ENCODE measurements around the gene TRIP12. TPM values are rescaled to one million over a fixed set of nuclear protein-coding genes. Genes with fewer than 3 reads are reported as not detected.
A peak's percentile ranks its signal among the peaks of the same experiment; 100 is the strongest.

TRIP12 gene
- total and polyA plus RNA-seq, 10 donors, result 15.3 to 263 (median 189) TPM

- Histone ChIP-seq H3K4me1 (peaks cover 7 to 61% (median 30%) of the 10 kb centered on the region in 6 donors), H3K27ac (peak overlapping the region in 6 of 8 donors; percentile 7 to 39 (median 29)), H3K27me3 (replicated peaks in 1 of 7) (no peaks in the 10 kb centered on the region), H3K9me3 (no peaks in the 10 kb centered on the region), H3K36me3 (peaks cover 6 to 87% (median 47%) of the 10 kb centered on the region in 6 donors), H3K4me3 (no peak overlapping the region)
- intact Hi-C loops (cut with DNase I; ENCODE audit: low total_unique reads), result no loop called here
- 89 to 96% (median 94%) methylated on average over 3 of the region's 3 CpGs for WGBS, 5 donors
- no peak for DNase-seq
- no peak for TF ChIP-seq POLR2AphosphoS5 (IDR thresholded peaks at IDR 0.05)
Measured at GRCh38 chr2:229831805-229832509, 89.9 kb downstream of the TRIP12 start.

DNA sequence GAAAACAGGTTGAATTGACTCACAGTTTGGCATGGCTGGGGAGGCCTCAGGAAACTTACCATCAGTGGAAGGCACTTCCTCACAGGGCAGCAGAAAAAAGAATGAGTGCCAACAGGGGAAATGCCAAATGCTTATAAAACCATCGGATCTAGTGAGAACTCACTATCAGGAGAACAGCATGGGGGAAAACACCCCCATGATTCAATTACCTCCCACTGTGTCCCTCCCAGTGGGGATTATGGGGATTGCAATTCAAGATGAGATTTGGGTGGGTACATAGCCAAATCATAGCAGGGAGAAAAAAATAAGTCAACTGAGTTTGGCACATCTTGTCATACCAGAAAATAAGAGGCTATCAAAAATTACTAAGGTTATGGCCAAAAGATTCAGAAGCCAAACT, 96.3 kb downstream of the TRIP12 start:
- Histone ChIP-seq H3K27ac (no peak overlapping the region), H3K4me3 (no peak overlapping the region), H3K36me3 (peaks cover 6 to 90% (median 66%) of the 10 kb centered on the region in 6 donors), H3K9me3 (peaks cover 0 to 9% (median 6%) of the 10 kb centered on the region in 8 donors), H3K4me1 (no peaks in the 10 kb centered on the region), H3K27me3 (replicated peaks in 1 of 7) (no peaks in the 10 kb centered on the region)
- TF ChIP-seq POLR2AphosphoS5 (IDR thresholded peaks at IDR 0.05), result no peak
- TF ChIP-seq, protein P1, sequence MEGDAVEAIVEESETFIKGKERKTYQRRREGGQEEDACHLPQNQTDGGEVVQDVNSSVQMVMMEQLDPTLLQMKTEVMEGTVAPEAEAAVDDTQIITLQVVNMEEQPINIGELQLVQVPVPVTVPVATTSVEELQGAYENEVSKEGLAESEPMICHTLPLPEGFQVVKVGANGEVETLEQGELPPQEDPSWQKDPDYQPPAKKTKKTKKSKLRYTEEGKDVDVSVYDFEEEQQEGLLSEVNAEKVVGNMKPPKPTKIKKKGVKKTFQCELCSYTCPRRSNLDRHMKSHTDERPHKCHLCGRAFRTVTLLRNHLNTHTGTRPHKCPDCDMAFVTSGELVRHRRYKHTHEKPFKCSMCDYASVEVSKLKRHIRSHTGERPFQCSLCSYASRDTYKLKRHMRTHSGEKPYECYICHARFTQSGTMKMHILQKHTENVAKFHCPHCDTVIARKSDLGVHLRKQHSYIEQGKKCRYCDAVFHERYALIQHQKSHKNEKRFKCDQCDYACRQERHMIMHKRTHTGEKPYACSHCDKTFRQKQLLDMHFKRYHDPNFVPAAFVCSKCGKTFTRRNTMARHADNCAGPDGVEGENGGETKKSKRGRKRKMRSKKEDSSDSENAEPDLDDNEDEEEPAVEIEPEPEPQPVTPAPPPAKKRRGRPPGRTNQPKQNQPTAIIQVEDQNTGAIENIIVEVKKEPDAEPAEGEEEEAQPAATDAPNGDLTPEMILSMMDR (IDR thresholded peaks at IDR 0.05 in 8 of 11, conservative IDR thresholded peaks at IDR 0.05 in 3 of 11), result no peak
- TF ChIP-seq POLR2A (IDR thresholded peaks at IDR 0.05), result no peak
- WGBS, 5 donors, result 60 to 88% (median 81%) methylated on average over 1 of the region's 1 CpG
- DNase-seq, result no peak
- intact Hi-C loops (cut with DNase I; ENCODE audit: low total_unique reads), result no loop called here

GRCh38 chr2:229821316-229821715, 100.5 kb downstream of the TRIP12 start:
- no peak overlapping the region for H3K27ac ChIP-seq
- WGBS, 5 donors, result 88 to 90% (median 88%) methylated on average over 3 of the region's 3 CpGs
- peaks cover 0 to 84% (median 48%) of the 10 kb centered on the region in 6 donors for H3K36me3 ChIP-seq
- peaks cover 0 to 9% (median 6%) of the 10 kb centered on the region in 8 donors for H3K9me3 ChIP-seq
- no peaks in the 10 kb centered on the region for H3K27me3 ChIP-seq (replicated peaks in 1 of 7)
- intact Hi-C loops (cut with DNase I; ENCODE audit: low total_unique reads), result no loop called here
- no peak for TF ChIP-seq POLR2A (IDR thresholded peaks at IDR 0.05)
- TF ChIP-seq, protein P1 (IDR thresholded peaks at IDR 0.05 in 8 of 11, conservative IDR thresholded peaks at IDR 0.05 in 3 of 11), result no peak
- no peak for TF ChIP-seq POLR2AphosphoS5 (IDR thresholded peaks at IDR 0.05)
- no peak for DNase-seq
- H3K4me3 ChIP-seq, result no peak overlapping the region
- H3K4me1 ChIP-seq, result peaks cover 0 to 14% (median 0%) of the 10 kb centered on the region in 6 donors

GRCh38 chr2:229818230-229818629, 103.6 kb downstream of the TRIP12 start:
- Histone ChIP-seq H3K4me3 (no peak overlapping the region), H3K4me1 (peaks cover 0 to 24% (median 0%) of the 10 kb centered on the region in 6 donors), H3K27ac (no peak overlapping the region), H3K36me3 (peaks cover 2 to 84% (median 43%) of the 10 kb centered on the region in 6 donors), H3K27me3 (replicated peaks in 1 of 7) (no peaks in the 10 kb centered on the region), H3K9me3 (no peaks in the 10 kb centered on the region)
- intact Hi-C loops (cut with DNase I; ENCODE audit: low total_unique reads), result no loop called here
- WGBS, 5 donors, result 76 to 93% (median 80%) methylated on average over 3 of the region's 3 CpGs
- no peak for TF ChIP-seq POLR2AphosphoS5 (IDR thresholded peaks at IDR 0.05)
- TF ChIP-seq POLR2A (IDR thresholded peaks at IDR 0.05), result no peak
- TF ChIP-seq, protein P1 (IDR thresholded peaks at IDR 0.05 in 8 of 11, conservative IDR thresholded peaks at IDR 0.05 in 3 of 11), result no peak
- no peak for DNase-seq
